GM21381 (cell line): ENCODE results near the gene GUCY1A1.

ENCODE experiments used
- ATAC-seq: cut with Tn5 transposase; IDR thresholded peaks from one replicate; pipeline ENCODE4 v1.9.1; 2021; ENCODE audit warnings: mild to moderate bottlenecking, moderate library complexity; ENCODE audit not compliant: unreplicated experiment

Gene GUCY1A1

GRCh38 chr4:155658681-155659064, 8.0 kb upstream of the GUCY1A1 start:
- ATAC-seq, result no peak

- ATAC-seq, result no peak
Observed at GRCh38 chr4:155659176-155659575, 7.5 kb upstream of the GUCY1A1 start.

- ATAC-seq, result no peak
Observed at GRCh38 chr4:155660436-155660835, 6.2 kb upstream of the GUCY1A1 start.

GRCh38 chr4:155665054-155665453, 1.6 kb upstream of the GUCY1A1 start:
- no peak for ATAC-seq

- peak; percentile 67 for ATAC-seq
Observed at GRCh38 chr4:155667222-155667567, 547 bp downstream of the GUCY1A1 start.

- ATAC-seq, result peak; percentile 50
Observed at GRCh38 chr4:155667568-155668511, 1.2 kb downstream of the GUCY1A1 start.

- ATAC-seq, result no peak
Observed at GRCh38 chr4:155668707-155669220, 2.1 kb downstream of the GUCY1A1 start.

GRCh38 chr4:155672342-155672741, 5.7 kb downstream of the GUCY1A1 start:
- no peak for ATAC-seq

GRCh38 chr4:155673453-155673979, 6.9 kb downstream of the GUCY1A1 start:
- no peak for ATAC-seq

GRCh38 chr4:155674669-155675071, 8.0 kb downstream of the GUCY1A1 start:
- no peak for ATAC-seq

GRCh38 chr4:155675709-155676429, 9.2 kb downstream of the GUCY1A1 start:
- ATAC-seq, result peak; percentile 93

- no peak for ATAC-seq
Observed at GRCh38 chr4:155676430-155676825, 9.8 kb downstream of the GUCY1A1 start.

- no peak for ATAC-seq
Observed at GRCh38 chr4:155678011-155678410, 11.4 kb downstream of the GUCY1A1 start.

GRCh38 chr4:155679343-155679742, 12.7 kb downstream of the GUCY1A1 start:
- no peak for ATAC-seq

- ATAC-seq, result no peak
Observed at GRCh38 chr4:155681886-155682285, 15.2 kb downstream of the GUCY1A1 start.

- ATAC-seq, result no peak
Observed at GRCh38 chr4:155684423-155684822, 17.8 kb downstream of the GUCY1A1 start.

GRCh38 chr4:155684892-155685541, 18.4 kb downstream of the GUCY1A1 start:
- no peak for ATAC-seq

GRCh38 chr4:155687380-155687982, 20.8 kb downstream of the GUCY1A1 start:
- ATAC-seq, result no peak

- no peak for ATAC-seq
Observed at GRCh38 chr4:155688211-155688610, 21.6 kb downstream of the GUCY1A1 start.

GRCh38 chr4:155688860-155689259, 22.2 kb downstream of the GUCY1A1 start:
- no peak for ATAC-seq
